IPS-15b (cell line): ENCODE measurements around the gene NUB1.
A peak's percentile ranks its signal among the peaks of the same experiment; 100 is the strongest.

Experiments used
- H3K27me3 ChIP-seq: one replicate; pipeline ENCODE4 v1.6.1; 2013; ENCODE audit warnings: low read length; ENCODE audit not compliant: control insufficient read depth, insufficient read depth
- H3K36me3 ChIP-seq: one replicate; pipeline ENCODE4 v1.6.1; 2013; ENCODE audit warnings: low read length; ENCODE audit not compliant: control insufficient read depth, insufficient read depth
- H3K4me1 ChIP-seq: one replicate; pipeline ENCODE4 v1.6.1; 2013; ENCODE audit warnings: mild to moderate bottlenecking, low read length; ENCODE audit not compliant: control insufficient read depth, insufficient read depth
- H3K4me3 ChIP-seq: one replicate; pipeline ENCODE4 v1.5.1; 2013; ENCODE audit warnings: low read depth, low read length
- H3K9ac ChIP-seq: one replicate; pipeline ENCODE4 v1.6.1; 2013; ENCODE audit warnings: low read depth, mild to moderate bottlenecking, low read length
- H3K9me3 ChIP-seq: one replicate; pipeline ENCODE4 v1.6.1; 2013; ENCODE audit warnings: mild to moderate bottlenecking, low read length; ENCODE audit not compliant: control insufficient read depth, insufficient read depth

NUB1 gene

DNA sequence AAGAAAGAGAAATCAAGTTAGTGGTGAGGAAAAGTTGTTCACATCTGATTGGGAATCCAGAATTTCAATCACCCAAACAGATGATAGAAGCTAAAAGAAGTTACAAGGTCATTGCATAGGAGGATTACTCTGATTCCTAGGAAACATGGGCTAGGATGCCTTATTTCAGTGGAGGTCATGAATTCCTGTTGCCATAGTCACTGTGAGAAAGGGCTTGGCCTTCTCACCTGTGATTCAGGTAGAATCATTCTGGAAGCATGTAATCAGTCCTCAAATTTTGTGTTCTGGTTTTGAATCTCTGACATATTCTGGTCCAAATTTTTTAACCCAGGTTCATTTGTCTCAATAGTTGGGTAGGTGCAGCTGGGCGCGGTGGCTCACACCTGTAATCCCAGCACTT is 4.3 kb upstream of the NUB1 start:
- H3K9me3 ChIP-seq: no peaks in the 10 kb centered on the region
- no peak overlapping the region for H3K4me3 ChIP-seq
- H3K9ac ChIP-seq: no peak overlapping the region
- no peaks in the 10 kb centered on the region for H3K27me3 ChIP-seq
- no peaks in the 10 kb centered on the region for H3K36me3 ChIP-seq
- no peaks in the 10 kb centered on the region for H3K4me1 ChIP-seq

- H3K9me3 ChIP-seq: no peaks in the 10 kb centered on the region
- H3K36me3 ChIP-seq: no peaks in the 10 kb centered on the region
- H3K9ac ChIP-seq: no peak overlapping the region
- H3K4me1 ChIP-seq: no peaks in the 10 kb centered on the region
- H3K27me3 ChIP-seq: no peaks in the 10 kb centered on the region
- no peak overlapping the region for H3K4me3 ChIP-seq
These were observed 2.8 kb upstream of the NUB1 start for GRCh38 chr7:151338809-151339208.

- H3K9me3 ChIP-seq: no peaks in the 10 kb centered on the region
- no peak overlapping the region for H3K9ac ChIP-seq
These were observed 1.8 kb upstream of the NUB1 start for GRCh38 chr7:151339651-151340382.

GRCh38 chr7:151340794-151341356 is 737 bp upstream of the NUB1 start:
- Histone ChIP-seq H3K36me3 (no peaks in the 10 kb centered on the region), H3K9me3 (no peaks in the 10 kb centered on the region), H3K27me3 (no peaks in the 10 kb centered on the region), H3K4me1 (no peaks in the 10 kb centered on the region), H3K9ac (no peak overlapping the region), H3K4me3 (peak overlapping the region; percentile 57)

More at GRCh38 chr7:151339651-151340382, 1.8 kb upstream of the NUB1 start:
- Histone ChIP-seq H3K4me3 (no peak overlapping the region), H3K4me1 (no peaks in the 10 kb centered on the region), H3K27me3 (no peaks in the 10 kb centered on the region), H3K36me3 (no peaks in the 10 kb centered on the region)

- no peaks in the 10 kb centered on the region for H3K4me1 ChIP-seq
- peak overlapping the region; percentile 72 for H3K4me3 ChIP-seq
These were observed 562 bp downstream of the NUB1 start for GRCh38 chr7:151342102-151342646.

GRCh38 chr7:151342811-151343210 is 1.2 kb downstream of the NUB1 start:
- Histone ChIP-seq H3K9ac (no peak overlapping the region), H3K4me3 (no peak overlapping the region), H3K4me1 (no peaks in the 10 kb centered on the region), H3K27me3 (no peaks in the 10 kb centered on the region), H3K9me3 (no peaks in the 10 kb centered on the region), H3K36me3 (no peaks in the 10 kb centered on the region)

More at GRCh38 chr7:151342102-151342646, 562 bp downstream of the NUB1 start:
- peak overlapping the region; percentile 51 for H3K9ac ChIP-seq
- H3K27me3 ChIP-seq: no peaks in the 10 kb centered on the region
- H3K36me3 ChIP-seq: no peaks in the 10 kb centered on the region
- H3K9me3 ChIP-seq: no peaks in the 10 kb centered on the region

DNA sequence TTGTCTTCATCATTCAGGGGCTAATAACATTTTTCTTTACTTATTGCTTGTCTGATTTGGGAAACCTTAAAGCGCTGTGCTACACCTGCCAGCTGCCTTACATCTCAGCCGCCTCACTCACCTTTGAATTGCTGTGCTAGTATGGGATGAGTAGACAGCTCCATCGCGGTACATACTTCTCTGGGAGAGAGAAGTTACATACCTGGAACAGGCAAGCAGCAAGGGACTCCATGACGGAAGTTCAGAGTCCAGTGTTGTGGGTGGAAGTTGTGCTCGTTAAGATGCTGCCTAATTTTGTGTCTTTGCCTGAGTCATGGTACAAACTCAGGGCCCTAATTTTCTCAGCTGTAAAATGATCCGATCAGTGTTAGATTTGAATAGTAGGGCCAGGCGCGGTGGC is 1.9 kb downstream of the NUB1 start:
- Histone ChIP-seq H3K9me3 (no peaks in the 10 kb centered on the region), H3K27me3 (no peaks in the 10 kb centered on the region), H3K9ac (no peak overlapping the region), H3K36me3 (no peaks in the 10 kb centered on the region), H3K4me3 (no peak overlapping the region), H3K4me1 (no peaks in the 10 kb centered on the region)

GRCh38 chr7:151345576-151346469 is 4.2 kb downstream of the NUB1 start:
- no peaks in the 10 kb centered on the region for H3K36me3 ChIP-seq
- H3K9ac ChIP-seq: no peak overlapping the region
- H3K9me3 ChIP-seq: no peaks in the 10 kb centered on the region
- H3K27me3 ChIP-seq: no peaks in the 10 kb centered on the region
- H3K4me3 ChIP-seq: no peak overlapping the region
- no peaks in the 10 kb centered on the region for H3K4me1 ChIP-seq

DNA sequence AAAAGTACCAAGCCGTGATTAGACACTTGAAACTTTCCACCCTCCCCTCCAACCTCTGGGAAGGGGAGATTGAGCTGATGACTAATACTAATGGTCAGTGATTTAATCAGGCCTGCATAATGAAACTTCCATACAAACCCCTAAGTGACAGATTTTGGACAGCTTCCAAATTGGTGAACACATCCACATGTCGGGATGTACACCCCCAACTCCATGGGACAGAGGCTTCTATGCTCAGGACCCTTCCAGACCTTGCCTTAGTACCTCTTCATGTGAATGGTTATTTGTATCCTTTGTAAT is 4.8 kb downstream of the NUB1 start:
- Histone ChIP-seq H3K9me3 (no peaks in the 10 kb centered on the region), H3K4me1 (no peaks in the 10 kb centered on the region), H3K4me3 (no peak overlapping the region), H3K27me3 (no peaks in the 10 kb centered on the region), H3K9ac (no peak overlapping the region), H3K36me3 (no peaks in the 10 kb centered on the region)

DNA sequence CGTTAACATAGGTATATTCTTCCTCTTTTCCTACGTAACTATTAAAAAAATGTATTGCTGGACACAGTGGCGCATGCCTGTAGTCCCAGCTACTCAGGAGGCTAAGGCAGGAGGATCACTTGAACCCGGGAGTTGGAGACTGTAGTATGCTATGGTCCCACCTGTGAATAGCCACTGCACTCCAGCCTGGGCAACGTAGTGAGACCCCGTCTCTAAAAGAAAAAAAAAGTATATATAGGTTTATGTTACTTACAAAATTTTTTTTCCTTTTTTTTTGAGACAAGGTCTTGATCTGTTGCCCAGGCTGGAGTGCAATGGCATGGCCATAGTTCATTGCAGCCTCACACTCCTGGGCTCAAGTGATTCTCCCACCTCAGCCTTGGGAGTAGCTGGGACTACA is 5.6 kb downstream of the NUB1 start:
- Histone ChIP-seq H3K4me3 (no peak overlapping the region), H3K36me3 (no peaks in the 10 kb centered on the region), H3K9ac (no peak overlapping the region), H3K9me3 (no peaks in the 10 kb centered on the region), H3K27me3 (no peaks in the 10 kb centered on the region), H3K4me1 (no peaks in the 10 kb centered on the region)

DNA sequence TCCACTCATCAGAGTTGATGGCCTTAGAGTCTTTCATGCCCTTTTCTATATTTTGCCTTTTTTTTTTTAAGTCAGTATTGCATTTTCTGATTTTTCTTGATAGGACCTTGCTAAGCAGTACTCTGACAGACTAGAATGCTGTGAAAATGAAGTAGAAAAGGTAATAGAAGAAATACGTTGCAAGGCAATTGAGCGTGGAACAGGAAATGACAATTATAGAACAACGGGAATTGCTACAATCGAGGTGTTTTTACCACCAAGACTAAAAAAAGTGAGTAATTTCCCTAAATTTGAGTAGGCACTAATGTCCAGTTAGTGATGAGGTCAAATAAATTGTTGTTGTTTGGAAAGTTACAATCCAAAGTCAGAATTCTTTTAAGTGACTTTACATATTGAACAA is 7.4 kb downstream of the NUB1 start:
- Histone ChIP-seq H3K4me1 (no peaks in the 10 kb centered on the region), H3K4me3 (no peak overlapping the region), H3K36me3 (no peaks in the 10 kb centered on the region)

More for the DNA sequence above, 7.4 kb downstream of the NUB1 start:
- no peak overlapping the region for H3K9ac ChIP-seq
- no peaks in the 10 kb centered on the region for H3K27me3 ChIP-seq
- no peaks in the 10 kb centered on the region for H3K9me3 ChIP-seq
